HG03558 (cell line): ENCODE results near the gene PXT1.

Experiments used
- ATAC-seq: cut with Tn5 transposase; IDR thresholded peaks from one replicate; pipeline ENCODE4 v1.9.1; 2021; ENCODE audit warnings: moderate number of reproducible peaks; ENCODE audit not compliant: unreplicated experiment; ENCODE audit errors: extremely low read depth

Gene PXT1

DNA sequence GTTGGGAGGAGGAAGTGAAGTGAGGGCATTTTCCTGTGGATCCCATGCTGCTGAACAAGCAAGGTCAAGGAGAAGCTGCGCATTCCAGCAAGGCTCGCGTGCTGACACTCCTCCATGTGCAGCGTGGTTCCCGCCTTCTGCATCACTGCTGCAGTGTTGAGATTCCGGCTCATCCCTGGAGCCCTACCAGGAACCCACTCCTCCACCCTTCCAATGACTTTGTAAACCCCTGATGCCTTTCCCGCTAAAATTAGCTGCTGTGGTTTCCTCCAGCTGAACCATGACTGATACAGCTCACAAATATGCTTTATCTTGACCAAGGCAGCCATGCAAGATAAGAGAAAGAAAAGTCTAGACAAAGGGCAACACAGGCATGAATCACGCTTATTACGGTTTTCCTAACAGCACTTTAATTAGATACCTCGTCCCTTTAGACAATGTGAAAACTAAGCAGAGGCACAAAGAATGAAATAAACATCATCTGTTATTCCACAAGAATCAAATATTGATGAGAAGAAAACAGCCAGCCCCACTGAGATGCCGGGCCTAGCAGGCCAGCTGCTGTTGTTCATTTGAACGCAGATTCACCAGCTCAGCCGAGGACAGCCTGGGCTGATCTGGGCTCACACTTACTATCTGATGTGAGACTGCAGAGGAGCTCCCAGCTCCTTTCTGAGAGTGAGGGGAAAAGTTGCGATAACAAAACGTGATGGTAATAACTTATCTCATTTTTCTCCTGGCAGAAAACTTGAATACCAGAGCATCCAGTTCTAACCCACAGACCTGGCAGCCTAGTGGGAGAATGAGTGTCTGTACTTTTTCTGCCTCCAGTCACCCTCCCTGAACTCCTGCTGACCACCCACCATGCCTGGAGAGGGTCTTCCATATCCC is 91.7 kb downstream of the PXT1 start:
- ATAC-seq: no peak

DNA sequence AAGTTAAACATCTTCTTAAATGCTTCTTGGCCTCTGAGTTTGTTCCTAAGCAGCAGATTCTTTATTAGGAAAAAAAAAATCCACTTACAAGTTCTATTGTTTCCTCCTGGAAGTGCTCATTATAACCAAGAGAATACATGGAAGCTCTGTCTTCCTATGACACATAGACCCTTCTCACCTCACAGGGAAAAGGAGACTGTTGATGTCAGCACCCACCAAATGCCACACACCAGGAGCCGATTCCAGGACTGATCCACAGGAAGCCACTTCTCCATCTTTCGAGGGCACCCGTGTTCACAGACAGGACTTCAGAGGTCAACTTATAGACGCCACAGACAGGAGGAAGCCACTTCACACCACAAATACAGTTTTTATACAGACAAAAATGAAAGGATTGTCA is 92.6 kb downstream of the PXT1 start:
- no peak for ATAC-seq

GRCh38 chr6:36349240-36349639 is 93.4 kb downstream of the PXT1 start:
- no peak for ATAC-seq

GRCh38 chr6:36347621-36348020 is 95.0 kb downstream of the PXT1 start:
- no peak for ATAC-seq

- ATAC-seq: no peak
Measured at GRCh38 chr6:36346486-36347273, 96.0 kb downstream of the PXT1 start.

GRCh38 chr6:36345681-36346466 is 96.8 kb downstream of the PXT1 start:
- ATAC-seq: no peak

DNA sequence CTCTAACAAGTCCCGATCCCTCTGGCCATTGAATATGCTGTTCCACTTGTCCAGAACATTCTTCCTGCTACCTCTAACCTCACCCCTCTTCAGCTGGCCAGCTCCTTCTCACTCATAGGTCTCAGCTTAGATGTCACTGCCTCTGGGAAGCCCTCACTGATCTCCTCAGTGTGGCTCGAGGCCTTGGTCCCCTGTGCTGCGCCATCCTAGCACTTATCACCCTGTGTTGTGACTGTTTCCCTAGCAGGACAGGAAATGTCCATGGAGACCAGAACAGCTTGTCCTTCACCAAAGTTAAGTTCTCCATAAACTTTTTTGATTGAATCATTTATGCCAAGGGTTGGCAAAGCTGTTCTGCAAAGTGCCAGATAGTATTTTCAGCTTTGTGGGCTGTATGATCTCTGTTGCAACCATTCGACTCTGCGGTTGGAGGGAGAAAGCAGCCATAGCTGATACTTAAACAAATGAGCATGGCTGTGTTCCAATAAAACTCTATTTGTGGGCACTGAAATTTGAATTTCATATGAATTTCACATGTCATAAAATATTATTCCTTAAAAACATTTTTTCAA is 99.5 kb downstream of the PXT1 start:
- no peak for ATAC-seq

DNA sequence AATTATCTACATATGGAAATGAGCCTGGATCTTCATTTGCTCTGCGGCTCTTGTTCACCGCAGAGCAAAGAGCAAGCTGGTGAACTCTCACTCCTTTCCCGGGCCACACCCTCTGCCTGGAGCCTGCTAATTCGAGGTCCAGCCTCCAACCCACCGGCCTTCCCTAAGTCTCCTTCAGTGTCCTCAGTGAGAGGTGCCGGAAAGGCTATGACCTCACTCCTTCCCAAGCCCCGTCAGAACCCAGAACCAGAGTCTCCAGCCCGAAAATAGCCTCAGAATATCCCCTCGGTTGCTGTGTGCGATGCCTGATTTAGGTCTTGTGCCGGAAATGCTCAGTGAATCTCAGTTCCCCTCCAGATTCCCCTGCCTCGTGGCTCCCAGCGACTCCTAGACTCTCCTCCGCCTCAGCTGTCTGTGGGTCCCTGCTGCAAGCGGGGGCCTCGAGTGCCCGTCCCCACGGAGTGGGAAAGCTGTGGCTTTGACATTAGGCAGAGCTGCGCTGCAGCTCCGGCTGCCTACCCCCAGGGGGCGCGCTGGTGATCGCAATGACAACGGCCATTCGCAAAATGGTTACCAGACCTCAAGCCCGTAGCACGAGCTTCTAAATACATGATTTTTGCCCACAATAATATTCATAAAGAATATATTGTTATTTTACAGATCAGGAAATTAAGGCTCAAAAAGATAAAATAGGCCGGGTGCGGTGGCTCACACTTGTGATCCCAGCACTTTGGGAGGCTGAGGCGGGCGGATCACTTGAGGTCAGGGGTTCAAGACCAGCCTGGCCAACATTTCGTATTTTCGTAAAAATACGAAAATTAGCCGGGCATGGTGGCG is 101.8 kb downstream of the PXT1 start:
- ATAC-seq: no peak
